IgD-negative memory B cell (primary cell): Measurements from ENCODE around the gene HIVEP3. TPM values are rescaled to one million over a fixed set of nuclear protein-coding genes. Genes with fewer than 3 reads are reported as not detected.

Experiments
- polyA plus RNA-seq: library from polyadenylated mRNA; unstranded; fragments of 300-500 nt; fragmentation: Illumina TruSeq; gene quantifications from one replicate; pipeline ENCODE4 v1.2.3, GENCODE V29; 2021

The HIVEP3 gene
- polyA plus RNA-seq, 1 donor from 2014 or later = 1.4 TPM

Other genes starting within 250 kb of the HIVEP3 start
- not detected for gene GUCA2B, start 234.5 kb upstream of the HIVEP3 start, polyA plus RNA-seq
- gene GUCA2A, start 245.8 kb upstream of the HIVEP3 start, polyA plus RNA-seq = not detected